NOMO-1 (cell line): Measurements from ENCODE around the gene MAP10.
"Not testable (repeated sequence)": the region's sequence is repeated elsewhere in the genome, so short reads cannot be mapped to it uniquely, and the experiment has no call there.

Experiments
- DNase-seq, 2 experiments: peaks; one replicate each; lab custom pipeline; 2025; ENCODE audit not compliant: unreplicated experiment in 2 of 2; lab: John Stamatoyannopoulos, UW

Gene MAP10

GRCh38 chr1:232805269-232806185 is at the start of gene MAP10:
MAP10 (plus strand) TSS chr1:232805416; CDS start chr1:232805450, 34 bp downstream.
- peak; percentile 39 to 52 for DNase-seq

- DNase-seq: no peak
These were observed 40.6 kb upstream of the MAP10 start for GRCh38 chr1:232764458-232765251.

GRCh38 chr1:232765542-232765941 is 39.7 kb upstream of the MAP10 start:
- no peak for DNase-seq

- no peak for DNase-seq
These were observed 38.9 kb upstream of the MAP10 start for GRCh38 chr1:232766241-232766890.

GRCh38 chr1:232766904-232767303 is 38.3 kb upstream of the MAP10 start:
- DNase-seq: no peak

GRCh38 chr1:232767305-232768074 is 37.7 kb upstream of the MAP10 start:
- DNase-seq: peak; percentile 91 to 96

- DNase-seq: no peak
These were observed 36.4 kb upstream of the MAP10 start for GRCh38 chr1:232768793-232769192.

GRCh38 chr1:232769733-232770132 is 35.5 kb upstream of the MAP10 start:
- no peak for DNase-seq

GRCh38 chr1:232773752-232774151 is 31.5 kb upstream of the MAP10 start:
- no peak for DNase-seq

GRCh38 chr1:232776526-232777106 is 28.6 kb upstream of the MAP10 start:
- DNase-seq: no peak

- DNase-seq: no peak
These were observed 24.9 kb upstream of the MAP10 start for GRCh38 chr1:232780354-232780753.

- no peak for DNase-seq
These were observed 20.4 kb upstream of the MAP10 start for GRCh38 chr1:232784794-232785193.

- not testable (repeated sequence) for DNase-seq
These were observed 19.6 kb upstream of the MAP10 start for GRCh38 chr1:232785630-232786029.

- peak; percentile 83 to 90 for DNase-seq
These were observed 18.3 kb upstream of the MAP10 start for GRCh38 chr1:232786845-232787455.

- DNase-seq: no peak
These were observed 16.9 kb upstream of the MAP10 start for GRCh38 chr1:232788235-232788872.

- DNase-seq: no peak
These were observed 15.6 kb upstream of the MAP10 start for GRCh38 chr1:232789651-232790050.

- DNase-seq: no peak
These were observed 12.3 kb upstream of the MAP10 start for GRCh38 chr1:232792949-232793348.

- DNase-seq: peak; percentile 49 to 73
These were observed 11.3 kb upstream of the MAP10 start for GRCh38 chr1:232793944-232794343.

- no peak for DNase-seq
These were observed 9.6 kb upstream of the MAP10 start for GRCh38 chr1:232795497-232796053.
